Measurements from ENCODE around the gene GRK6.
"Not testable (repeated sequence)": the region's sequence is repeated elsewhere in the genome, so short reads cannot be mapped to it uniquely, and the experiment has no call there.

GRK6 gene

GRCh38 chr5:177470759-177471536, 44.5 kb downstream of the GRK6 start:
- DNase-seq = no peak

- no peak for DNase-seq
These were observed 45.3 kb downstream of the GRK6 start for GRCh38 chr5:177471610-177472356.

- DNase-seq = peak; percentile 73
These were observed 46.3 kb downstream of the GRK6 start for GRCh38 chr5:177472460-177473442.

- peak; percentile 77 for DNase-seq
These were observed 47.0 kb downstream of the GRK6 start, which contains the start of gene DBN1 for GRCh38 chr5:177473443-177474001. Gene DBN1 (minus strand): TSS chr5:177473634. CDS start chr5:177473521, 113 bp downstream.

- DNase-seq = no peak
These were observed 47.6 kb downstream of the GRK6 start for GRCh38 chr5:177474002-177474476.

GRCh38 chr5:177474846-177475562, 48.5 kb downstream of the GRK6 start:
- DNase-seq = no peak

GRCh38 chr5:177475563-177476427, 49.3 kb downstream of the GRK6 start:
- DNase-seq = no peak

GRCh38 chr5:177476531-177477233, 50.2 kb downstream of the GRK6 start:
- no peak for DNase-seq

- no peak for DNase-seq
These were observed 51.4 kb downstream of the GRK6 start for GRCh38 chr5:177477701-177478477.

GRCh38 chr5:177478711-177479646, 52.5 kb downstream of the GRK6 start:
- DNase-seq = no peak

GRCh38 chr5:177479774-177480173, 53.3 kb downstream of the GRK6 start:
- DNase-seq = peak; percentile 46

GRCh38 chr5:177482359-177482795, 55.9 kb downstream of the GRK6 start:
- no peak for DNase-seq

GRCh38 chr5:177483042-177483441, 56.6 kb downstream of the GRK6 start:
- DNase-seq = no peak

GRCh38 chr5:177483994-177484901, 57.8 kb downstream of the GRK6 start:
- no peak for DNase-seq

GRCh38 chr5:177484902-177485549, 58.5 kb downstream of the GRK6 start:
- DNase-seq = no peak

GRCh38 chr5:177485753-177486152, 59.3 kb downstream of the GRK6 start:
- not testable (repeated sequence) for DNase-seq
